Activated CD8-positive, alpha-beta T cell treated with anti-CD3 and anti-CD28 coated beads for 36 hours (primary cell): ENCODE results near the gene TM9SF3. TPM values are rescaled to one million over a fixed set of nuclear protein-coding genes. Genes with fewer than 3 reads are reported as not detected.

ENCODE experiments used
- ATAC-seq: fragments of 200-7000 bp; cut with Tn5 transposase; one replicate; pipeline ENCODE4 v1.10.0; 2021; ENCODE audit warnings: mild to moderate bottlenecking, moderate library complexity
- CTCF ChIA-PET: fragments of 350-600 bp; sonication (Branson Sonifier 250); formaldehyde crosslinking; loops from one replicate; lab custom pipeline; 2021; ENCODE audit warnings: antibody characterized with exemption; lab: Charles Lee
- POLR2A ChIA-PET: fragments of 350-600 bp; sonication (Branson Sonifier 250); formaldehyde crosslinking; loops from one replicate; lab custom pipeline; 2021; ENCODE audit warnings: antibody characterized with exemption; lab: Charles Lee
- DNase-seq: peaks from one replicate; pipeline ENCODE4 v3.0.0-alpha.2; 2020
- H3K27ac Mint-ChIP-seq: one replicate; pipeline ENCODE4 v1.8.0; 2021; ENCODE audit warnings: mild to moderate bottlenecking, mixed read lengths
- H3K27me3 Mint-ChIP-seq: one replicate; pipeline ENCODE4 v1.8.0; 2021; ENCODE audit warnings: mixed read lengths
- H3K36me3 Mint-ChIP-seq: one replicate; pipeline ENCODE4 v1.8.0; 2021; ENCODE audit warnings: low read depth, mixed read lengths
- H3K4me1 Mint-ChIP-seq: one replicate; pipeline ENCODE4 v1.8.0; 2021; ENCODE audit warnings: low read depth, mixed read lengths
- H3K4me3 Mint-ChIP-seq: one replicate; pipeline ENCODE4 v1.8.0; 2021; ENCODE audit warnings: mild to moderate bottlenecking, moderate library complexity, mixed read lengths
- H3K9me3 Mint-ChIP-seq: one replicate; pipeline ENCODE4 v1.8.0; 2021; ENCODE audit warnings: mixed read lengths
- intact Hi-C: fragments of 100-400 bp; cut with micrococcal nuclease; formaldehyde crosslinking; loops from one replicate; pipeline ENCODE4 v1.10.0; 2022
- total RNA-seq, 2 experiments: library from RNA; stranded (reverse); gene quantifications; one replicate each; pipeline ENCODE4 v1.2.3, GENCODE V29; 2021
- TF ChIP-seq, protein P1 (sequence below): fragments of 200-600 bp; IDR thresholded peaks from one replicate; pipeline ENCODE4 v1.8.0; 2022; ENCODE audit warnings: antibody characterized with exemption, mild to moderate bottlenecking

The TM9SF3 gene
- total RNA-seq, 2 experiments from 2014 or later: 66.4 to 71.1 TPM

DNA sequence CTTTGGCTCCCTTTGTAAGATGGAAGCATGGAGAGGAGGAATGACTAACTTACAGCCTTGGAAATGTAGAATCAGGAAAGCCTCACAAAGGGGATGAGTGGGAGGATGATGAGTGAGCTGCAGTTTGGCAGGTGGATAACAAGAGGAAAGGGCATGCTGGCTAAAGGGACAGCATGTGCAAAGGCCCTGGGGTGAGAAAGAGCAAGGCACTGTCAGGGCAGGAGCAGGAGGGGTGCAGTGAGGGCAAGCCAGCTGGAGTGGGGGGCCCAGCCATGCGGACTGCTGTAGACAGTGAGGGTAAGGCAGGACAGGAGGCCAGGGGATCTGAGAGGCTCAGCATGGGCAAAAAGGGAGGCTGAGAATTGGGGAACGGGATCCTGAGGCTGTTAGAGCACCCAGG lies 93.6 kb downstream of the TM9SF3 start:
- Mint-ChIP-seq H3K27ac (no peak overlapping the region), H3K4me1 (no peaks in the 10 kb centered on the region), H3K9me3 (no peaks in the 10 kb centered on the region), H3K27me3 (peaks cover 4% of the 10 kb centered on the region), H3K36me3 (no peaks in the 10 kb centered on the region), H3K4me3 (no peak overlapping the region)
- TF ChIP-seq, protein P1, sequence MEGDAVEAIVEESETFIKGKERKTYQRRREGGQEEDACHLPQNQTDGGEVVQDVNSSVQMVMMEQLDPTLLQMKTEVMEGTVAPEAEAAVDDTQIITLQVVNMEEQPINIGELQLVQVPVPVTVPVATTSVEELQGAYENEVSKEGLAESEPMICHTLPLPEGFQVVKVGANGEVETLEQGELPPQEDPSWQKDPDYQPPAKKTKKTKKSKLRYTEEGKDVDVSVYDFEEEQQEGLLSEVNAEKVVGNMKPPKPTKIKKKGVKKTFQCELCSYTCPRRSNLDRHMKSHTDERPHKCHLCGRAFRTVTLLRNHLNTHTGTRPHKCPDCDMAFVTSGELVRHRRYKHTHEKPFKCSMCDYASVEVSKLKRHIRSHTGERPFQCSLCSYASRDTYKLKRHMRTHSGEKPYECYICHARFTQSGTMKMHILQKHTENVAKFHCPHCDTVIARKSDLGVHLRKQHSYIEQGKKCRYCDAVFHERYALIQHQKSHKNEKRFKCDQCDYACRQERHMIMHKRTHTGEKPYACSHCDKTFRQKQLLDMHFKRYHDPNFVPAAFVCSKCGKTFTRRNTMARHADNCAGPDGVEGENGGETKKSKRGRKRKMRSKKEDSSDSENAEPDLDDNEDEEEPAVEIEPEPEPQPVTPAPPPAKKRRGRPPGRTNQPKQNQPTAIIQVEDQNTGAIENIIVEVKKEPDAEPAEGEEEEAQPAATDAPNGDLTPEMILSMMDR: no peak
- ChIA-PET CTCF (interaction anchor here (1.0 kb wide), 1 partner anchor 9 kb away, joined by 3 read pairs; no protein-coding TSS in a partner anchor), POLR2A (no interaction called here)
- intact Hi-C loops: no loop called here
- DNase-seq: no peak
- no peak for ATAC-seq

DNA sequence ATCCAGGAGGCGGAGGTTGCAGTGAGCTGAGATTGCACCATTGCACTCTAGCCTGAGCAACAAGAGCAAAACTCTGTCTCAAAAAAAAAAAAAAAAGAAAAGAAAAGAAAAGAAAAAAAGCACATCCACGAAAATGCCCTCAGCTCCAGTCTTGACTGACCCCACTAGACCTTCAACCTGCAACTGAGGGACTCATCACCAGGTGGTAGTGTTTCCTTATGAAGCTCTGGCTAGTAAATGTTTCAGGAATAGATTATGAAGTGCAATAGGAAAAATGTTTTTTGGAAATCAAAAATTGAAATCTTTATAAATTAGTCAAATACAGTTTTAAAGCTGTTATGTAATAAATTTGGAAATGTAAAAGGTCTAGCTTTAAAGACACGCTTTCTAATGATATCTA lies 95.5 kb downstream of the TM9SF3 start:
- CTCF ChIA-PET: interaction anchor here (1.0 to 2.6 kb wide), 9 partner anchors 10 to 119 kb away, joined by 3 to 12 read pairs (median 8); partner anchors contain the start of gene TLL2
- intact Hi-C loops: no loop called here

DNA sequence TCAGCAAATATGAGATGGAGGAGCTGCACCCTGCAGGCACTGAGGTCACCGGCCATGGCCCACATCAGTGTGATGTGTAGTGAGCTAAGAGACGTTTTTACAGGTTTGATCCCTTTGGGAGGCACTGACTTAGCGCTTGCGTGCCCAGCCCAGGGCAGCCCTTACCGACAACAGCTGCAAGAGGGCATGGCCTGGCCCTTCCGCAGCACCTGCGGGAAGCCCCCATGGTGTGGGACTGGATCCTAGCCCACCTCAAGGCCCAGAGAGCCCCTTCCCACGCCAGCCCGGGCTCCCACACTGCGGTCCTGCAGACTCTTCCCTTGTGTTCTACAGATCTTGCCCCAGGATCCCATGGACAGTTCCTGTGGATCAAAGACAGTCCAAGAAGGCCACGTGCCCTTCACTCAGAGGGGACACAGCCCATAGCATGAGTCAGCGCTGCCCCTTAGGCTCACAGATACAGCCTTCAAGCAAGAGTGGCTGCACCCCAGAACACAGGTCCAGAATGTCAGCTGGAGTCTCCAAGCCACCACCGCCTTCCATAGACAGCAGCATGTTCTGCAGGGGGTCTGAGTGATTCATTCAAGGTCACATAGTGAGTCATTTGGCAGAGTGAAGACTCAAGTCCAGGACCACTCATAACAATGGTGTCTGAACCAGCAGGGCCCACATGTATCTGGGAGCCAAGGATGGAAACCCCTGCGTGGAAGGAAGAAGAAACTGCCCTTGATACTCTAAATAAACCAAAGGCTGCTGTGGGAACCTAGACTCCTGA lies 98.5 kb downstream of the TM9SF3 start:
- Mint-ChIP-seq H3K4me1 (no peaks in the 10 kb centered on the region), H3K36me3 (no peaks in the 10 kb centered on the region), H3K27ac (no peak overlapping the region), H3K9me3 (no peaks in the 10 kb centered on the region), H3K27me3 (peaks cover 4% of the 10 kb centered on the region), H3K4me3 (no peak overlapping the region)
- no peak for DNase-seq
- TF ChIP-seq, protein P1: no peak
- no peak for ATAC-seq
- ChIA-PET POLR2A (no interaction called here), CTCF (no interaction called here)
- intact Hi-C loops: no loop called here

More for the DNA sequence above, 95.5 kb downstream of the TM9SF3 start:
- no peak for DNase-seq
- Mint-ChIP-seq H3K27ac (no peak overlapping the region), H3K27me3 (peaks cover 6% of the 10 kb centered on the region), H3K4me1 (no peaks in the 10 kb centered on the region), H3K9me3 (no peaks in the 10 kb centered on the region), H3K36me3 (no peaks in the 10 kb centered on the region), H3K4me3 (no peak overlapping the region)
- POLR2A ChIA-PET: interaction anchor here (1.3 kb wide), 1 partner anchor 12 kb away, joined by 6 read pairs; no protein-coding TSS in a partner anchor
- TF ChIP-seq, protein P1: no peak
- no peak for ATAC-seq

DNA sequence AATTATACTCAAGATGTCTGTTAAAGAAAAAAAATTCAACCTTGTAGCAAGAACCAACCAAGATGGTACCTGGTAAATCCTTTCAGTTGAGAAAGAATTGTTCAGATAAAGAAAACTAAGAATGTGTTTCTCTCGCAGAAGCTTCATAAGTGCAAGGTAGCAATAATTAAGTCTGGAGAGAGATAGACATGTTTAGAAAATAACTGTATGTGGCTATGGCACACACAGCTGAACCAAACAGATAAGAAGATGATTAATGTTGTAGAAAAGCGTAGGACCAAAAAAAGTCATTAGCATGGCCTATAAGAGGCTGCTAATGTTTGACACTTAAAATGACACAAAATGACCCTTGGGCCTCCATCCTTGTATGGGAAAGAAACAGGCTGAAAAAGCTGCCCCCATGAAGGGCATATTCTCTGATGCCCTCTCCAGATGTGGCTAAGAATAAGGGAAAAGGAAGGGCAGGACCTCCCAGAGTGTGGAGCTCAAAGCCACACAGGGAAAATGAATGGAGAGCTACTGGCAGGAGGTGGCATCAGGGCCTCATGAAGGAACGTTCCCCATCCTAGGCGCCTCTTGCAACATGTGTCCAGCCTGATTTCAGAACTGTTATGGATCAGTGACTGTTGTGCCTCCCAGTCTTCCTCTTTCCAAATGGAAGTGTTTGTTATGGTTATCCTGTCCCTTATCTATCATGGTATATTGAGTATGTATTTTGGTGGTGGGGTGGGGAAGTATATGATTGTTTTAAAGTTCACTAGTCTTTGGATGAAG lies 103.8 kb downstream of the TM9SF3 start:
- no peaks in the 10 kb centered on the region for H3K4me1 Mint-ChIP-seq
- peaks cover 16% of the 10 kb centered on the region for H3K27me3 Mint-ChIP-seq
- ChIA-PET POLR2A (no interaction called here), CTCF (no interaction called here)
- H3K27ac Mint-ChIP-seq: no peak overlapping the region
- intact Hi-C loops: no loop called here
- H3K36me3 Mint-ChIP-seq: no peaks in the 10 kb centered on the region
- TF ChIP-seq, protein P1: no peak
- ATAC-seq (no peak), DNase-seq (no peak)
- H3K9me3 Mint-ChIP-seq: no peaks in the 10 kb centered on the region
- no peak overlapping the region for H3K4me3 Mint-ChIP-seq
